Subcutaneous abdominal adipose tissue (tissue), 5 donors: ENCODE results near the gene OR1K1.
A peak's percentile ranks its signal among the peaks of the same experiment; 100 is the strongest.

Experiments used
- H3K27ac ChIP-seq: one replicate; pipeline ENCODE4 v1.7.0; 2013; ENCODE audit warnings: low read depth, mild to moderate bottlenecking, inconsistent platforms, low read length, moderate library complexity
- H3K27me3 ChIP-seq, 5 donors: one replicate each; pipeline ENCODE4 v1.7.0; 2013; ENCODE audit warnings: low read length in 5 of 5, inconsistent platforms in 1 of 5; ENCODE audit not compliant: control insufficient read depth in 5 of 5, insufficient read depth in 4 of 5
- H3K36me3 ChIP-seq, 5 donors: one replicate each; pipeline ENCODE4 v1.7.0; 2013; ENCODE audit warnings: low read length in 5 of 5; ENCODE audit not compliant: control insufficient read depth in 5 of 5, insufficient read depth in 5 of 5
- H3K4me1 ChIP-seq, 5 donors: one replicate each; pipeline ENCODE4 v1.7.0; 2013; ENCODE audit warnings: low read length in 5 of 5, mild to moderate bottlenecking in 3 of 5, moderate library complexity in 1 of 5; ENCODE audit not compliant: control insufficient read depth in 5 of 5, insufficient read depth in 5 of 5
- H3K4me3 ChIP-seq, 5 donors: one replicate each; pipeline ENCODE4 v1.7.0; 2013; ENCODE audit warnings: low read length in 5 of 5, low read depth in 1 of 5
- H3K9ac ChIP-seq, 5 donors: one replicate each; pipeline ENCODE4 v1.7.0; 2013; ENCODE audit warnings: low read length in 5 of 5, mild to moderate bottlenecking in 4 of 5, moderate library complexity in 3 of 5
- H3K9me3 ChIP-seq, 5 donors: one replicate each; pipeline ENCODE4 v1.7.0; 2013; ENCODE audit warnings: low read length in 5 of 5; ENCODE audit not compliant: control insufficient read depth in 5 of 5
- donor health status: healthy.
- donor health status: healthy.
- donor health status: healthy.
- donor health status: healthy.
- donor health status: healthy.

Gene OR1K1

GRCh38 chr9:122812736-122813135 lies 12.8 kb downstream of the OR1K1 start:
- no peak overlapping the region for H3K9ac ChIP-seq
- H3K36me3 ChIP-seq = peaks cover 0 to 16% (median 2%) of the 10 kb centered on the region in 5 donors
- H3K27me3 ChIP-seq = no peaks in the 10 kb centered on the region
- peaks cover 0 to 16% (median 12%) of the 10 kb centered on the region in 5 donors for H3K4me1 ChIP-seq
- no peaks in the 10 kb centered on the region for H3K9me3 ChIP-seq
- H3K27ac ChIP-seq = no peak overlapping the region
- H3K4me3 ChIP-seq = no peak overlapping the region

- H3K27me3 ChIP-seq = no peaks in the 10 kb centered on the region
- H3K9ac ChIP-seq = no peak overlapping the region
- no peaks in the 10 kb centered on the region for H3K9me3 ChIP-seq
- H3K27ac ChIP-seq = no peak overlapping the region
- H3K36me3 ChIP-seq = peaks cover 3 to 21% (median 4%) of the 10 kb centered on the region in 5 donors
- no peak overlapping the region for H3K4me3 ChIP-seq
- peaks cover 0 to 19% (median 12%) of the 10 kb centered on the region in 5 donors for H3K4me1 ChIP-seq
Measured at GRCh38 chr9:122814545-122814944, 14.6 kb downstream of the OR1K1 start.

- H3K9ac ChIP-seq = no peak overlapping the region
- no peaks in the 10 kb centered on the region for H3K9me3 ChIP-seq
- peaks cover 8 to 31% (median 12%) of the 10 kb centered on the region in 5 donors for H3K36me3 ChIP-seq
- H3K27ac ChIP-seq = no peak overlapping the region
- H3K4me1 ChIP-seq = peaks cover 0 to 27% (median 9%) of the 10 kb centered on the region in 5 donors
- H3K4me3 ChIP-seq = peak overlapping the region in 2 of 5 donors; percentile 29 to 33
- no peaks in the 10 kb centered on the region for H3K27me3 ChIP-seq
Measured at GRCh38 chr9:122815544-122815943, 15.6 kb downstream of the OR1K1 start.

GRCh38 chr9:122816163-122816867 lies 16.4 kb downstream of the OR1K1 start:
- Histone ChIP-seq H3K27ac (no peak overlapping the region), H3K36me3 (peaks cover 8 to 31% (median 13%) of the 10 kb centered on the region in 5 donors), H3K9ac (no peak overlapping the region), H3K4me3 (peak overlapping the region in 4 of 5 donors; percentile 26 to 34 (median 31)), H3K9me3 (no peaks in the 10 kb centered on the region), H3K27me3 (no peaks in the 10 kb centered on the region), H3K4me1 (peaks cover 0 to 32% (median 12%) of the 10 kb centered on the region in 5 donors)

GRCh38 chr9:122819326-122819725 lies 19.4 kb downstream of the OR1K1 start:
- no peak overlapping the region for H3K9ac ChIP-seq
- no peak overlapping the region for H3K4me3 ChIP-seq
- peaks cover 2 to 39% (median 19%) of the 10 kb centered on the region in 5 donors for H3K4me1 ChIP-seq
- H3K36me3 ChIP-seq = peaks cover 14 to 51% (median 31%) of the 10 kb centered on the region in 5 donors
- H3K27me3 ChIP-seq = no peaks in the 10 kb centered on the region
- H3K9me3 ChIP-seq = no peaks in the 10 kb centered on the region
- peak overlapping the region; percentile 44 for H3K27ac ChIP-seq

GRCh38 chr9:122819791-122820489 lies 20.0 kb downstream of the OR1K1 start:
- H3K4me3 ChIP-seq = no peak overlapping the region
- no peak overlapping the region for H3K9ac ChIP-seq
- H3K4me1 ChIP-seq = peaks cover 2 to 39% (median 14%) of the 10 kb centered on the region in 5 donors
- H3K36me3 ChIP-seq = peaks cover 15 to 47% (median 31%) of the 10 kb centered on the region in 5 donors
- H3K9me3 ChIP-seq = no peaks in the 10 kb centered on the region
- H3K27ac ChIP-seq = peak overlapping the region; percentile 44
- H3K27me3 ChIP-seq = no peaks in the 10 kb centered on the region

- no peak overlapping the region for H3K4me3 ChIP-seq
- H3K9ac ChIP-seq = no peak overlapping the region
- H3K4me1 ChIP-seq = peaks cover 2 to 37% (median 14%) of the 10 kb centered on the region in 5 donors
- H3K27ac ChIP-seq = peak overlapping the region; percentile 11
- no peaks in the 10 kb centered on the region for H3K9me3 ChIP-seq
- H3K27me3 ChIP-seq = no peaks in the 10 kb centered on the region
- H3K36me3 ChIP-seq = peaks cover 15 to 47% (median 31%) of the 10 kb centered on the region in 5 donors
Measured at GRCh38 chr9:122820490-122820845, 20.5 kb downstream of the OR1K1 start.

- Histone ChIP-seq H3K9me3 (no peaks in the 10 kb centered on the region), H3K27me3 (no peaks in the 10 kb centered on the region), H3K27ac (peak overlapping the region; percentile 13), H3K9ac (peak overlapping the region in 2 of 5 donors; percentile 14 to 60), H3K4me1 (peaks cover 2 to 30% (median 16%) of the 10 kb centered on the region in 5 donors), H3K4me3 (peak overlapping the region in 1 of 5 donors; percentile 16), H3K36me3 (peaks cover 19 to 51% (median 31%) of the 10 kb centered on the region in 5 donors)
Measured at GRCh38 chr9:122821278-122821943, 21.5 kb downstream of the OR1K1 start.

GRCh38 chr9:122822056-122822455 lies 22.1 kb downstream of the OR1K1 start:
- H3K27ac ChIP-seq = peak overlapping the region; percentile 13
- H3K36me3 ChIP-seq = peaks cover 19 to 46% (median 31%) of the 10 kb centered on the region in 5 donors
- peaks cover 4 to 31% (median 23%) of the 10 kb centered on the region in 5 donors for H3K4me1 ChIP-seq
- H3K9me3 ChIP-seq = no peaks in the 10 kb centered on the region
- no peak overlapping the region for H3K4me3 ChIP-seq
- H3K27me3 ChIP-seq = no peaks in the 10 kb centered on the region
- peak overlapping the region in 1 of 5 donors; percentile 60 for H3K9ac ChIP-seq
